NCI-H2171 (cell line): ENCODE data around the gene C2CD4B.

Experiments used
- DNase-seq: peaks from one replicate; lab custom pipeline; 2025; lab: John Stamatoyannopoulos, UW

Gene C2CD4B

GRCh38 chr15:62165104-62165792, at the start of gene C2CD4B:
Gene C2CD4B (minus strand): TSS chr15:62165285. CDS start chr15:62164984, 301 bp downstream.
- no peak for DNase-seq

GRCh38 chr15:62212741-62213140, 47.7 kb upstream of the C2CD4B start:
- no peak for DNase-seq

- no peak for DNase-seq
These were observed 46.3 kb upstream of the C2CD4B start for GRCh38 chr15:62211348-62211747.

GRCh38 chr15:62209821-62210220, 44.7 kb upstream of the C2CD4B start:
- no peak for DNase-seq

GRCh38 chr15:62209322-62209721, 44.2 kb upstream of the C2CD4B start:
- no peak for DNase-seq

GRCh38 chr15:62208884-62209283, 43.8 kb upstream of the C2CD4B start:
- DNase-seq, result no peak

GRCh38 chr15:62208367-62208766, 43.3 kb upstream of the C2CD4B start:
- DNase-seq, result no peak

GRCh38 chr15:62190675-62191074, 25.6 kb upstream of the C2CD4B start:
- no peak for DNase-seq

GRCh38 chr15:62190274-62190673, 25.2 kb upstream of the C2CD4B start:
- no peak for DNase-seq

GRCh38 chr15:62188744-62189143, 23.7 kb upstream of the C2CD4B start:
- no peak for DNase-seq

GRCh38 chr15:62187910-62188309, 22.8 kb upstream of the C2CD4B start:
- DNase-seq, result no peak

GRCh38 chr15:62187425-62187824, 22.3 kb upstream of the C2CD4B start:
- DNase-seq, result no peak

- DNase-seq, result no peak
These were observed 21.5 kb upstream of the C2CD4B start for GRCh38 chr15:62186578-62186977.

GRCh38 chr15:62183130-62183529, 18.0 kb upstream of the C2CD4B start:
- no peak for DNase-seq

- DNase-seq, result no peak
These were observed 8.1 kb upstream of the C2CD4B start for GRCh38 chr15:62173215-62173614.

GRCh38 chr15:62171882-62172281, 6.8 kb upstream of the C2CD4B start:
- no peak for DNase-seq

- no peak for DNase-seq
These were observed 799 bp upstream of the C2CD4B start for GRCh38 chr15:62165793-62166375.

GRCh38 chr15:62164396-62165103, 535 bp downstream of the C2CD4B start:
- peak; percentile 54 for DNase-seq

GRCh38 chr15:62164014-62164395, 1.1 kb downstream of the C2CD4B start:
- no peak for DNase-seq

GRCh38 chr15:62163397-62164013, 1.6 kb downstream of the C2CD4B start:
- no peak for DNase-seq

- DNase-seq, result no peak
These were observed 11.9 kb downstream of the C2CD4B start for GRCh38 chr15:62153228-62153627.

- no peak for DNase-seq
These were observed 14.6 kb downstream of the C2CD4B start for GRCh38 chr15:62150445-62150844.

- DNase-seq, result no peak
These were observed 15.4 kb downstream of the C2CD4B start for GRCh38 chr15:62149729-62150128.
